ENCODE results near the gene STAU1.

GRCh38 chr20:49169547-49169946 is 18.6 kb downstream of the STAU1 start:
- no peak for TF ChIP-seq CTCF (IDR thresholded peaks at IDR 0.05)
- TF ChIP-seq POLR2A (IDR thresholded peaks at IDR 0.05) = no peak
